Activated gamma-delta T cell (primary cell): ENCODE results near the gene LRRC36.

Experiments used
- DNase-seq: peaks from one replicate; lab custom pipeline; 2025; lab: John Stamatoyannopoulos, UW

Gene LRRC36

DNA sequence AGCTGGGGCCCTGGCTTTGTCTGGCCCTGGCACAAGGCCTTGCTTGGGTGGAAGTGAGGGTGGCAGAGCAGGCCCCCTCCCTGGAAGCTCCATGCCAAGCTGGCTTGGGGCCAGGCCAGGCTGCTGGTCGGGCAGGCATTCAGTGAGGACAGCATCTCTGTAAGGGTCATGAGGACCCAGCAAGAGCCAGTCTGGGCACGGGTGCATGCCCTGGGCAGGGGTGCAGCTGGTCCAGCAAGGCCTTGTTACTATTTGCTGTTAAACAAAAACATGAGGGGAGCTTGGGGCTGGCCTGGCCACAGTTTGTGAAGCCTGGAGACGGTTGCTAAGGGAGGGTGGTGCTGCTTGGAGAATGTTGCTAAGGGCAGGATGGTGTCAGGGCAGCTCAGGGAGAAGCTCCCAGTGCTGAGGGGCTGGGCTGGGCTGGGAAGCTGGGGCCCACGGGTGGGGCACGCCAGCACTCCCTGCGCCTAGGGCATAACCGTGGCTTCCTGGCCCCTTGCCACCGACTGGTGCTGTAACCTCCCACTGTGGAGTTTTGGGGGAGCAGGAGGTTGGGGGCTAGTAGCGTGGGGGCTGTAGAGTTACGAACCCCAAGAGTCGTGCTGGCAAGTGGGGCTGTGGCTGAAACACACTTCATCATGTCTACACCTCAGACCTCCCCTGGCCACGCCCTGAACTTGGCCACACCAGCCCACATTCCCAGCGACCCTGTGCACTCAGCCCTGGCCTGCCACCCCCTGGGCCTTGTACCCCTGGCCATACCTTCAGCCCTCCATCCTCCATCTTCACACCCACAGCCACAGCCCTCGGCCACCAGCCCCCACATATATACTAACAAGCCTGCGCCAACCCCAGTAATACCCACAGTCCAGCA, 65.0 kb downstream of the LRRC36 start:
- DNase-seq: no peak

DNA sequence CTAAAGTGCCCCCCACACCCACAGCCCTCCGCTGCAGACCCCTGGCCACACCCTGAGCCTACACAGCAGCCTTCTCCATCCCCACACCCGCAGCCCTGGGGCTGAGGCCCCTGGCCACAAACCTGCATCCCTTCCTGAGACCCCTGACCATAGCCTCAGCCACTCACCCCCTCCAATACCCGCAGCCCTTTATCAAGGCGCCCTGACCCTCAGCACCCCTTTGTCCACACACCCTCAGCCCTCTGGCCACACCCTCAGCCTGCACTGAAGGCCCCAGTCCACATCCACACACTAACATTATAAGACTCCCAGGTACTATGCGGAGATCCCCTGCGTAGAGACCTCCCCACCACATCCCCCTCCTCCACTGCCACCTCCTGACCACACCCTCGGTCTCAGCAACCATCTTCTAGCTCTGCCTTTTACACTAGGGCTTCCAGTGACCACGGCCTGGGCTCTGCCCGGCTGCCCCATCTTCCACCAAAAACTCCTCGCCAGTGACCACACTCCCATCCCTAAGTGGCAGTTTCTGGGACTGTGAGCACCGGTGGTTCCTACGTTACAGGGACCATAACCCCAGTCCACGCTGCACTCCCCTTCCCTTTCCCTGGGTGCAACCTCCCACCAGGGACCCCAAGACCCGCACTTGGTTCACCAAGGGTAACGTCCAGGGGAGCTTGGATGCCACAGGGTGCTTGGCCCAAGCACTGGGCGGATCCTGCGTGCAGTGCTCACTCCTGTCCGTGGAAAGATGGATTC, 65.9 kb downstream of the LRRC36 start:
- DNase-seq: no peak

DNA sequence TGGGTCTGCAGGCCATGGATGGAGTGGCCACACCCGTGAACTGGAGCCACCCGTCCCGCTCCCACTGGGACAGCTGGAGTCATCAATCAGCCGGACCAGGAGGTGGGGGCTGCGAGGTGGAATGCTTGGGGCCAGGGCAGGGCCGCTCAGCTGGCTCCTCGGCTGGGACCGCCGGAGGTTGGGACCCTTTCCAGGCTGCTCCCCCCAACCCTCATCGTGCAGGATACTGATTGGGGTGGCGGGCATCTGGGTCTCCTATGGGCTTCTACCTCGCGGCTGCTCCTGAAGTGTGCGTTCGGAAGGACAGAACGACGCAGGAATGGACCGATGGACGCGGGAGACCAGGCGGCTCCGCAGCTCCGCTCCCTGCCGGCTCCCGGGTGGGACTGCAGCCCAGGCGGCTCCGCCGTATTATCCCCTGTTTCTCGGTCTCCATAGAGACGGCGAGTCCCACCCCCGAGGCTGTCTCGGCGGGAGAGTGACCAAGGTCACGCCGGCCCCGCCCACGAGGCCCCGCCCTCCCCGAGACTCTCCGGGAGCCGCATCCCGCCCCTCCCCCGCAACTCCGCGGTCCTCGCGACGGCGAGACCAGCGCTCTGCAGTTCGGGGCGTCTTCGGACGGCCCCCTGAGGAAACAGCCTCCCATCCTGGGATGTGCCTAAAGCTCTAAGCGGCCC, 66.6 kb downstream of the LRRC36 start, which contains the start of gene TPPP3:
TPPP3 (minus strand) TSS at position 388 of the 677 bp plus-strand sequence. CDS start 2,387 bp downstream, outside the sequence.
- no peak for DNase-seq

DNA sequence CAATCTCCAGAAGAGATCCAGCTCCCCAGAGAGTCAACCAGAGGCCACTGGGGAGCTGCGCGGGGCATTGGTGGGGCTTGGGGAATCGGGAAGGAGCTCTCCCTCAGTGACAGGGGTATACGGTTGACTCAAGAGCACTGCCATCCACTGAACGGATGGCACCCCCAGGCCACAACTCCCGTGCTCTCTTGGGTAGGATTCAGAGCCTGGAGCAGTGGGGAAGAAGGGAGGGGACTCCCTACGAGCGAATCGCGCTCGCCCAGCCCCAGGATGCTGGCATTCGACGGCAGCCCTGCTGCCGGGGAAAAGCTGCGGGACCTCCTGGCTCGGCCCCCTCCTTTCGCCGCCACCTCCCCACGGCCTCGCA, 67.2 kb downstream of the LRRC36 start:
- DNase-seq: no peak

DNA sequence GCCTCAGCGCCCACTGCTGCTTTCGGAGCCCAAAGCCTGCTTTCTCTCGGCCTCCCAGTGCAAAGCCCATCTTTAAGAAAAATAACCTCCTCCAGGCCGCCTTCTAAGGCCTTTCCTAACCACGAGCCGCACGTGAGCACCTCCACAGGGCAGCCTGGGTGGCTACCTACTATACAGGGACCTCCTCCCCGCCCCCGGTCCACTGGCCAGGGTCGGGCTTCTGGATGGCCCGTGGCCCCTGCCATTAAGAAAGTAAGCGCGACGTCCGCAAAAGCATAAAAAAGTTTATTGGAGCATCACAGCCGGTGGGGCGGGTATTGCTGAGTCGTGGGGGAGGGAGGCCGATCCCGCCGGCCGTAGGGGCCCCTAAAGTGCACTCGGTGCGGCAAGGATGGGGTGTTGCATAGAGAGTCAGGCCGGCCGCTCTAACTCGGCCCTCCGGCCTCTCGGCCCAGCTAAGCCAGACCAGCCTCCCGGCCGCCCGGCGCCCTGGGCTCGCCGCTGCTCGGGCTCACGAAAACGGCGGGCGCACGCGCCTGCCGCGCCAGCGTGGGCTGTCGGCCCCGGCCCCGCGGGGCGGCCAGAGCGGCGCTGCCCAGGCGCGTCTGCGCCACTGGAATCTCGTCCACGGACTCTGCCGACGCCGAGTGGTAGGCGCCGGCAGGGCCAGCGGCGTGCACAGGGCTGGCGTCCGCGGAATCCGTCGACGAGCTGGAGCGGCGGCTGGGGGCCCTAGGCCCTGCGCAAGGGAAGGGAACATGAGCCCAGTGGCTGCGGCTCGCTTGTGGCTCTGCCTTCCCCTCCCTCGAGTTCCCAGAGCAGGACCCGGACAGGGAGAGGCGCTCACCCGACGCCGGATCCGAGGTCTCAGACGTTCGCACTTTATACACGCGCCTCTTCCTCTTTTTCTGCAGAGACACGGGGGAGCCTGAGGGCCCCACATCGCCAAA, 67.8 kb downstream of the LRRC36 start:
- no peak for DNase-seq

DNA sequence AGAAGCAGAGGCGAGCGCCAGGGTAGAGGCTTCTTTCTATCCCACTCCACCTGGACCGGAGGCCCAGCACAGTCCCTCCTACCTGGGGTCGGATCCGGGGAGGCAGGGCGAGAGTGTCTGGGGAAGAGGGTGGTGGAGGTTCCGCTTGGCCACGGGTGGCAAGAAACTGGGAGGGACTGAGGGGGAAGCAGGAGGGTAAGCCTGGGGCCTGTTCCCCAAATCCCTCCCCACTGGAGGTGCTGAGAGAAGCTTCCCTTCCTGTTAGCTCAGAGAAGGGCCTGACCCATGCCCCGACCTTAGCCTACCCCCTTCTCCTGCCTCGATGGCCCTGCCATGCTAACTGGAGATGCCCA, 68.5 kb downstream of the LRRC36 start:
- no peak for DNase-seq

DNA sequence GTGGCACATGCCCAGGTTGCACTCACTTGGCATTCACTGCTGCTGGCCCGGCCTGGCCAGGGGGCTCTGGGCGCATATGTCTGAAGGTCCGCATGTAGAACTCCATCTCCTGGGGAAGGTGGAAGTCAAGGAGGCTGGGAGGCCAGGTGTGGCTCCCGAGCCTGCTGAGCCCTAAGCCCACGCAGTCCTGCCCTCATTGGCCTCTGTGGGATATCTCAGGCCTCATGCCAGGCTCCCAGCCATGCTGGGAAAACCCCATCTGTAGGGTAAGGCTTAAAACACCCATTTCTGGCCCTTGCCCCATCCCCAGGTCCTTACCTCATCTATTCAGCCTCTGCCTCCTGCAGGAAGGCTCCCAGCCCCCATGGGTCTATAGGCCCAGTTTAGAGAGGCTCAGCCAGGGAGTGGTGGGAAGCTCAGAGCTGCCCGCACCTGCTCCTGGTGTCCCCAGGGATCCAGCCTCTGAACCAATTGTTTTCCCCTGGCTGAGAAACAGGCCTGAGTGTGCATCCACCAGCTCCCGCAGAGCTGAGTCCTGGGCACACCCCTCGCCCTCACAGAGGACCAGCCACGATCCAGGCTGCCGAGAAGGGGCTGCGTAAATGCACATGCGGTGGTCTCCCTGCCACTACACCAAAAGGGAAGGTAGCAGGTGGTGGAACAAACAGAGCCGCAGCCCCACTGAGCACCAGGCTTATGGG, 69.0 kb downstream of the LRRC36 start:
- no peak for DNase-seq

DNA sequence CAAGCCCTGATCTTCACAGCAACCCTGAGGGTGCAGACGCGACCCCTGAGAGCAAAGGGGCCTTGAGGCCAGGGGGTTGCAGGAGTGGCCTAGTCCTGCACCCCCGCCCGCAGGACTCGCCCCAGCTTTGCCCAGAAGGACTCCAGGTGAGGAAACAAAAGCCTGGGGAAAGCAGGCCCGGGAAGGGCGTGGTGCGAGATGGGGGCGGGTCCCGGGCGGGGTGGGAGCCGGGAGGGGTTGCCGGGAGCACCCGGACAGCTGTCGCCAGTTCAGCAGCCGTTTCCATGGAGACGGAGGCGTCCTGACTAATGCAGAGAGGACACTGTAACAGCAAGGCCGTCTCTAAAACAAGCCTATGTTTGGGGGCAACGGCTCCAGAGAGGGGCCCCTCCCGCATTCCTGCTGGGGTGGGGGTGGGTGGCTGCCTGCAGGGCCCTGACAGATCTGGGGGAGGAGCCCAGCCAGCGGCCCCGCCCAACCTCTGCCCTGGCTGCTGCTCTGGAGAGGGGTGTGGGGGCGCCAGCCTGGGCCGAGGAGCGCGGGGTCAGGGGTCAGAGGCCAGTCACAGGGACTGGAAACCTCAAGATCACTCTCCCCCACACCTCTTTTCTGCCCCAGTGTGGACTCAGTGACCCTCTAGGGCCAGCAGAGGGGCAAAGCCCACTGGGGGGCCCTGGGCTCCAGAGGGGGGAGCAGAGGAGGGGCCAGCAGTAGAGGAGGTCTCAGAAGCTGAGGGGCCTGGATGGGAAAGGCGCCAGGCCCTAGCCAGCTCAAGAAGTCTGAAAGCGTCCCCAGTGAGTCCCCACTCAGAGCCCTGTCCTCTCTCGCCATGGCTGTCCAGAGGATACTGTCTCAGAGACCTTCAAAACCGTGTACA, 69.8 kb downstream of the LRRC36 start:
- DNase-seq: no peak

DNA sequence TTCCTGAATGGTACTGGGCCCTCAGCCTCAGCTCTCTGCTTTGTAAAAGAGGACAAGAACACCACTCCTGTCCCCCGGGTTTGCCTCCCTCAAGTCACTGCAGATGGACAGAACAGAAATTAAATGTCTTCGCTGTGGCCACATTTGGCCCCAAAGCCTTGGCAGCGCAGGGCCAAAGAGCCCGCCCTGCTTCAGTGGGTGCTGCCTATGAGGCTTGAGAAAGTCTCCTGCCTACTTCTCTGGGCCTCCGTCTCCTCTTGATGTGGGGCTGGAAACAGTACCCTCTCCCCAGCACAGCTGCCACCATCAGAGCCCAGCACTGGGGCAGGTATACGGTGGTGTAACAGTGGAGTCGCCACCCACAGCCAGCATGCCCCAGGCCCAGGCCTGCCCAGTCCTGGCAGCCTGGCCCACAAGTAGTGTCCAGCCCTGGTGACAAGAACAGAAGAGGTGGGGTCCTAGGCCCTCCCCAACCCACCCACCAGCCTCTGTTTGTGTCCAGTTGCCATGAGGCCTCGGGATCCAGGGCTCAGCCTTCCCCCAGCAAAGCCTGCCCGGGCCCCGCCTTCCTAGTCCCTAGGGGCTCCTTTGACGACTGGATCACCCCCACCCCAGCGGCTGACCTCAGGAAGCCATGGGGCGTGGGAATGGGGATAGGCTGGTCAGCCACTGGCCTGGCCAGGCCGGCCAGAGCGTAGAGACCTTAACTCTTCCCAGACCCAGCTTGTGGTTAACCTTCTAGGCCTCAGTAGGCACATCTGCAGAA, 70.6 kb downstream of the LRRC36 start:
- no peak for DNase-seq

DNA sequence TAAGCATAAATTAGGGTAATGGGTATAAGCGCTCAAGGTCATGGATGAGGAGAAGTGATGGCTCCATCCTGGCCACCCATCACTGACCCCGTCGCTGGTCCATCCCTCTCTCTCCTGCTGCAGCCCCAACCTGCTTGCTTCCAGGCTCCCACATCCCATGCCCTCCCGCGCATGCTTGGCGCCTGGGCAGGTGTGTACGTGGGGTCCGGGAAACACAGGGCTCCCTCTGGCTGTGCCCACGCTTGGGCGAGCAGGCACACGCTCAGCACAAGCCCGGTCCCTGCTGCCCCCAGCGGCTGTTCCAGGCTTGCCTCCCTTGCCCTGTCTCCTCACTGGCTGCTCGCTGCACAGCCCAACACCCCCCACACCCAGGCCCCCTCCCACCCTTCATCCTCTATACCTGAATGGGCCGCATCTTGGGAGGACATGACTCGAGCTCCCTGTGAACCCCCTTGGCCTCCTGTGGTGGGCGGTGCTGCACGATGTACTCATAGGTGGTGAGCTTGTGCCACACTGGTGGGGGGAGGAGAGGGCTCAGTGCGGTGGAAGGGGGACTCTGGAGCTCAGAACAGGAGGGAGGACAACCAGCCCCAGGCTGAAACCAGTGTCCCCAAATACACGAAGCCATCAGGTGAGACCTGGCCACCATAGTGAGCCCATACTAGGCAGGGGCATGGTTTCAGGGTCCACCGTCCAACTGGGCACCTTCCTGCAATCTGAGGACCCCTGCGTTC, 71.4 kb downstream of the LRRC36 start:
- DNase-seq: no peak

DNA sequence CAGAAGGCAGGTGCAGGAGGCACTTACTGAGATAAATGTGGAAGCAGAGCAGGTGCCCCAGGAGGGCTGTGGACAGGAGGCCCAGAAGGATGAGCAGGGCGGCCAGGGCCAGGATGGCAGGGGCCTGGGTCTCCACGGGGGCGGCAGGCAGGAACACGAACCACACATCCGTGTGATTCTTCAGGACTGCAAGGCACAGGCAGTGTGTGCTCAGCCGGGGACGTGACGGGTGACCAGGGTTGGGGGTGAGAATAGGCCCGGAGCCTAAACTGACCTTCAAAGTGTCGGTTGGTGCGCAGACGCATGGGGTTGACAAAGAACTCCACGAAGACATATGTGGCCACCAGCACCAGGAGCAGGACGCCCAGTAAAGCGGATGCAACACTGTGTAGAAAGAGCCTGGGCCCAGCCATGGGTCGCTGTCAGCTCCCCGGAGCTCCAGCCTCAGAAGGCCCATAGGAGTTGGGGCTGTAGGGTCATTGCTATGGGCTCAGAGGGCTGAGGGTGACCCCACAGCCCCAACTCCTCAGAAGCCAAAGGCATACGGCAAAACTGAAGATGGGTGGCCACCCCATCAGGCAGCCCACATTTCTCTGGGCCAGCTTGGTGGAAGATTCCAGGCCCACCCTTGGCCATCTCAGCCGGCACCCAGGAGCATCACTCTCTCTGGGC, 72.1 kb downstream of the LRRC36 start:
- no peak for DNase-seq

DNA sequence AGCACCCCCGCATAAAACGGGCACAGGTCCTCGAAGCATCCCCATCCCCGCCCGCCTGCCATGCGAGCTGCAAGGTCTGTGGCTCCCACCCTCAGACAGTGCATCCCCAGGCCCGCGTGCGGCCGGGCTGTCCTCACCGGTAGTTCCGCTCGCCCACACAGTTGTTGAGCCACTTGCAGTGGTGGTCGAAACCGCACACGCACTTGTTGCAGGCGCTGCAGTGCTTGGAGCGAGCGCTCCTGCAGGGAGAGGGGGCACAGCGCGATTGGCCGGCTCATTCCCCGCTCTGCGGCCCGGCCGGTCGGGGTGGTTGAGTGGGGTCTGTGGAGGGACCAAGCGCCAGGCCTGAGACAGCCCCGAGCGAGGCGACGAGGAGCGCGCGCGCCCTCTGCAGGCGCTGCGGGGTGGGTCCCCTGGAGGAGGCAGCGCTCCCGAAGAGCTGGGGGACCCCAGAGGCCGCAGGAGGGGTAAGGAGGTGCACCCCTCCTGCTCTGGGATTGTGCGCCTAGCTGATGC, 72.7 kb downstream of the LRRC36 start:
- no peak for DNase-seq

DNA sequence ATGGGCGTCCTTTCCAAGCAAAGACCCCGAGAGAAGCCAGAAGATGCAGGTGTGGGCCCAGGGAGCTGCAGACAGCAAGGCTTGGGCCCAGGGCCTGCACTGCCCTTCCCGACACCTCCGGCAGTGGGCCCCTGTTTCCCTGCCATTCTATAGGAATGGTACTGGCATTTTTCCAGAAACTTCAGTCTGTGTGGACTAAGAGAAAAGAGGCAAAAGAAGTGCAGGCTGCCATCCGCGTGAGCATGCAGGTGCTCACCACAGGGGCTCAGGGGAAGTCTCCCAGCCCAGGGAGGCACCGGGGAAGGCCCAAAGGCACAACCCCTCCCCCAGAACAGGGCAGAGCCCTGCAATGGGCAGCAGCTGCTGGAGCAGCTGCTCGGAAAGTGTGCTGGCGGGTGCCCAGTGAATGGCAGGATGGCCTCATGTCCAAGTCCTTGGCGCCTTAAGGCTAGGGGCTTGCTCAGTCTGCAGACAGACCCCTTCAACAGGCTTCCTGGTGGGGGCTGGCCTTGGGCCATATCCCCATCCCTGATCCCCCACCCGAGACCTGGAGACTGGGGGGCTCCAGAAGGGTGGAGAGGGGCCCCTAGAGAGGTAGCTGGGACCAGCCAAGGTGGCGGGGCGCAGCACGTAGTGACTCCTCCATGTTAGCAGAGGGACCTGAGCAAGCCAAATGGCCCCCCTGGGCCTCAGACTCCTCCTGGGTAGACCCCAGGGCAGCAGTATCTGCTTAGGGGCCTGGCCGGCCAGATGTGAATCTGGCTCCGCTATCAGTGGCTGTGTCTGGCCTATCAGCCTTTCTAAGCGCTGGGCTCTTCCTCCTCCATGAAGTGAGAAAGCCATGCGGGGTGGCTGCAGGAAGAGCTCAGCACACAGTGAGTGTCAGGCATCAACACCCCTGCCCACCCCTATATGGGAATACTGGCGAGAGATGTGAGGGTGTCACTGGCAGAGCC, 73.4 kb downstream of the LRRC36 start:
- DNase-seq: no peak

DNA sequence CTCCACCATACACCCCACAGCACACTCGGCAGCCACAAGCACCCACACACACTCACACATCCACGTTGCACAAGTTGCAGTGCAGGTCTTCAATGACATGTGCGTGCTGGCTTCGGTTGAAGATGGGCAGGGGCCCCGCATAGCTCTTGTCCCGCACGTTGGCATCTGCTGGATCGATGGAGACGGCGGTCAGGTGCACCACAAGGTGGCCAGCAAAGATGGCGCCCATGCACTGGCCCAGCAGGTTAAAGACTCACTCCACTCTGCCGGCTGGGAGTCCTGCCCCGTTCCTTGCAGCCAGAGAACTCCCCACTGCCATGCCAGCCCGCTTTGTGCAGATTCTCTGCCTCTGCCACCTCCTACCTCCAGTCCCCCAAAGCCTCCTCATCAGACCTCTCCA, 74.3 kb downstream of the LRRC36 start:
- no peak for DNase-seq

DNA sequence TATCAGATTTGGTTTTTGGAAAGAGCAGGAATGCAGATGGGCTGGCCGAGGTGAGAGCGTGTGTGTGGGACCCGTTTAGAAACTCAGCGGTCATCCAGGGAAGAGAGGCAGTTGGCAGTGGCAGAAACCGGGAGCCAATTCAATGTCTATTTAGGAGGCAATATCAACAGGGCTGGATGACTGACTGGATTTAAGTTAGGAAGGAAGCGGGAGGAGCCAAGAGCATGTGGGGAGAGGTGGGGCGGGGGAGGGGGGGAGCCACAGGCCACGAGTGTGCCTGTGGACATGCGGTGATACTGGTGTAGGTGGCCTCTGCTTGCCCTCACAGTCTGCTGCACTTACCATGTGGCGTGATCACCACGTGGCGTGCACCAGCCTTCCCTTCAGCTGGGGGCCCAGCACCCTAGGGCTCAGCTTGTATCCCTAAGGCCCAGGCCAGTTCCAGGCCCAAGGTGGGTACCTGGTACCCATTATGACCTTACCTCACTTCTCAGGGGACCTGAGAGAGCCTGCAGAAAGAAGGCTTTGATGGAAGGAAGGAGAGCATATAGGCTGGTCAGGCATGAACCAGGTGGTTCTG, 77.5 kb downstream of the LRRC36 start:
- DNase-seq: no peak

DNA sequence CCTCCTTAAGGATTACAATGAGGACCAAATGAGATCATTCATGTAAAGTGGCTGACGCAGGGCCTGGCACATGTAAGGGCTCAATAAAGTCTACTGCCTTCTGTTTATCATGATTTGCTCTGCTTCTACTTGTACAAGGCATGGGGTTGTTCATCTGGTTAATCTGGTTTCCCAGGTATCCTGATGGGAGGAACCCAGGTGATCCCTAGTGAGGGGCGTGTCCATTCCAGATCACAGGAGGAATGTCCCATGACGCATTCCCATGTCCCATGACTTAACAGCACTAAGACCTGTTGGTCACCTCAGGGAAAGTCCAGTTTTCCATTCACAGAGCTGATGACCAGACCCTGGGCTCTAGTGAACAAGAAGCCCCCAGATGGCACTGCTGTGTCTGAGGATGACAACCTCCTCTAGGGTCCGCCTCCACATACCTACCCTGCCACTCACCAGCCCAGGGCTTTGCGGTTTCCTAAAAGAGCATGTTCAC, 78.2 kb downstream of the LRRC36 start:
- no peak for DNase-seq
